ENCODE measurements around the gene ARMH1. TPM values are rescaled to one million over a fixed set of nuclear protein-coding genes. Genes with fewer than 3 reads are reported as not detected.

Gene ARMH1
- total RNA-seq, 1 experiment from 2014 or later = not detected

DNA sequence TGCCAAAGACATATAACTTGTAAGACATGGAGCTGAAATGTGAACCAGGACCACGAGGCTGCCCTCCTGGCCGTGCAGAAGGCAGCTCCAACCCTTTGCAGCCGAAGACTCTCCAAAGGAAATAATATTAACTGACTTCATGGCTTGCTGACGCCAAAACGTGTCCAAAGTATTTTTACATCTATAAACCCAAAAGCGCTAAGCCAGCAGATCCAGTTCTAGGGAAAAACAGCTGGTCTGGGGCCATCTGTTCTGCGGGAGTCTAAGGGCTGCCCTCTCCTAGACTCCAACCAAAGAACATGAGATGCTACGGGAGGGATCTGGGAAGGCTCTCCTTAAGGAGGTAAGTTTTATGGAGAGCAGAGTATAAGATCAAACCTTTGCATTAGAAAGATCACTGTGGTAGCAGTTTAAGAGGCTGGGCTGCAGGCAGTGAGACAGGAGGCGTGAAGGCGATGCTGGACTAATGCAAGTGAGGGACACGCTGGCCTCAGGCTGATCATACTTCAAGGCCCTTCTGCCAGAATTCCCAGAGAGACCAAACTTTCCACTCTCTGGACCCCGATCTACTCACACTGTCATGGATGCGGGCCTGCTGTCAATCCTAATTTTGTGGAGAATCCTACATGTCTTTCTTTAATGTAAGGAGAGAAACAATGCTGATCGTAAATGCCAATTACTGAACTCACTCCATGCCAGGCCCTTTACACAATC is 1.4 kb upstream of the ARMH1 start:
- no peaks in the 10 kb centered on the region for H3K36me3 ChIP-seq
- H3K4me3 ChIP-seq = peak overlapping the region; percentile 79
- H3K9me3 ChIP-seq (replicated peaks) = no peaks in the 10 kb centered on the region; the same call in 1 of the 2 replicates
- H3K27ac ChIP-seq = peak overlapping the region; percentile 61
- DNase-seq = peak in 1 of 2 experiments; percentile 29
- no peaks in the 10 kb centered on the region for H3K27me3 ChIP-seq
- peaks cover 32% of the 10 kb centered on the region for H3K4me1 ChIP-seq

GRCh38 chr1:44673675-44674112 is 820 bp upstream of the ARMH1 start:
- no peak for DNase-seq
- Histone ChIP-seq H3K4me1 (peaks cover 32% of the 10 kb centered on the region), H3K4me3 (peak overlapping the region; percentile 79), H3K36me3 (no peaks in the 10 kb centered on the region), H3K27me3 (no peaks in the 10 kb centered on the region), H3K27ac (peak overlapping the region; percentile 61; the same call in 1 of the 2 replicates), H3K9me3 (replicated peaks) (no peaks in the 10 kb centered on the region; the same call in 1 of the 2 replicates)

GRCh38 chr1:44675186-44675585 is 672 bp downstream of the ARMH1 start:
- H3K36me3 ChIP-seq = no peaks in the 10 kb centered on the region
- H3K27ac ChIP-seq = no peak overlapping the region
- H3K4me3 ChIP-seq = no peak overlapping the region
- no peak for DNase-seq
- H3K27me3 ChIP-seq = no peaks in the 10 kb centered on the region
- H3K4me1 ChIP-seq = peaks cover 32% of the 10 kb centered on the region
- H3K9me3 ChIP-seq (replicated peaks) = no peaks in the 10 kb centered on the region; the same call in 1 of the 2 replicates

GRCh38 chr1:44676484-44677200 is 2.1 kb downstream of the ARMH1 start:
- peak in 1 of 2 experiments; percentile 28 for DNase-seq
- no peak overlapping the region for H3K27ac ChIP-seq
- H3K4me3 ChIP-seq = no peak overlapping the region
- H3K27me3 ChIP-seq = no peaks in the 10 kb centered on the region
- no peaks in the 10 kb centered on the region; the same call in 1 of the 2 replicates for H3K9me3 ChIP-seq (replicated peaks)
- H3K4me1 ChIP-seq = peaks cover 31% of the 10 kb centered on the region
- H3K36me3 ChIP-seq = no peaks in the 10 kb centered on the region

DNA sequence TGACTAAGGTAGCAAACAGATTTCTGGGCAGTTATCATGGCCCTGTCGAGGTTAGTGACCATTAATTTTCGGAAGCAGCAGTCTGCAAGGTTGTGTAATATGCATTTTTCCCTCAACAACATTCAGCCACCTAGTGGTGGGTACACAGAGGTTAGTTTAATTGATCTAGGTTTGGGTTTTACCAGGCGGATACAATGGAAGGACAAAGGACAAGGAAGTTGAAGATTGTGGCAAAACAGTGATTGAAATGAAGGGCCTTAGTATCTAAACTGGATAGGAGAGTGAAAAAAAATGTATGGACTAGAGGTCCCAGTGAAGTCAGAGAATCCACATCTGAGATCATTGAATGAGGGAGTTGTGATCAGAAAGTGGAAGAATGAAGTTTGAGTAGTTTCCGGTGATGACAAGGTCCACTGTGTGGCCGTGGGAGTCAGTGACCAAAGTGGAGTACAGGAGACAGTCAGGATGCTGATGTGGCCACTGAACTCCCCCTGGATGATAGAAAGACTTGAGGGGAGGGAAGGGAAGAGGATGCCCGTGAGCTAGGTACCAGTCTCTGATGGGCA is 2.8 kb downstream of the ARMH1 start:
- Histone ChIP-seq H3K4me1 (peaks cover 25% of the 10 kb centered on the region), H3K36me3 (no peaks in the 10 kb centered on the region), H3K9me3 (replicated peaks) (no peaks in the 10 kb centered on the region; the same call in 1 of the 2 replicates), H3K27ac (no peak overlapping the region), H3K4me3 (no peak overlapping the region), H3K27me3 (no peaks in the 10 kb centered on the region)
- DNase-seq = peak in 1 of 2 experiments; percentile 55

GRCh38 chr1:44678120-44678519 is 3.6 kb downstream of the ARMH1 start:
- H3K9me3 ChIP-seq (replicated peaks) = no peaks in the 10 kb centered on the region; the same call in 1 of the 2 replicates
- no peak overlapping the region for H3K27ac ChIP-seq
- DNase-seq = no peak
- H3K4me3 ChIP-seq = no peak overlapping the region
- H3K27me3 ChIP-seq = no peaks in the 10 kb centered on the region
- no peaks in the 10 kb centered on the region for H3K36me3 ChIP-seq
- peaks cover 16% of the 10 kb centered on the region for H3K4me1 ChIP-seq

GRCh38 chr1:44678626-44679025 is 4.1 kb downstream of the ARMH1 start:
- Histone ChIP-seq H3K36me3 (no peaks in the 10 kb centered on the region), H3K27ac (no peak overlapping the region)

GRCh38 chr1:44679468-44679867 is 5.0 kb downstream of the ARMH1 start:
- peaks cover 12% of the 10 kb centered on the region for H3K4me1 ChIP-seq
- H3K27me3 ChIP-seq = no peaks in the 10 kb centered on the region
- H3K4me3 ChIP-seq = no peak overlapping the region
- no peaks in the 10 kb centered on the region for H3K36me3 ChIP-seq
- no peak overlapping the region for H3K27ac ChIP-seq
- no peak for DNase-seq
- H3K9me3 ChIP-seq (replicated peaks) = no peaks in the 10 kb centered on the region; the same call in 1 of the 2 replicates

More at GRCh38 chr1:44678626-44679025, 4.1 kb downstream of the ARMH1 start:
- Histone ChIP-seq H3K27me3 (no peaks in the 10 kb centered on the region), H3K4me1 (peaks cover 12% of the 10 kb centered on the region), H3K4me3 (no peak overlapping the region), H3K9me3 (replicated peaks) (no peaks in the 10 kb centered on the region; the same call in 1 of the 2 replicates)
- DNase-seq = no peak

DNA sequence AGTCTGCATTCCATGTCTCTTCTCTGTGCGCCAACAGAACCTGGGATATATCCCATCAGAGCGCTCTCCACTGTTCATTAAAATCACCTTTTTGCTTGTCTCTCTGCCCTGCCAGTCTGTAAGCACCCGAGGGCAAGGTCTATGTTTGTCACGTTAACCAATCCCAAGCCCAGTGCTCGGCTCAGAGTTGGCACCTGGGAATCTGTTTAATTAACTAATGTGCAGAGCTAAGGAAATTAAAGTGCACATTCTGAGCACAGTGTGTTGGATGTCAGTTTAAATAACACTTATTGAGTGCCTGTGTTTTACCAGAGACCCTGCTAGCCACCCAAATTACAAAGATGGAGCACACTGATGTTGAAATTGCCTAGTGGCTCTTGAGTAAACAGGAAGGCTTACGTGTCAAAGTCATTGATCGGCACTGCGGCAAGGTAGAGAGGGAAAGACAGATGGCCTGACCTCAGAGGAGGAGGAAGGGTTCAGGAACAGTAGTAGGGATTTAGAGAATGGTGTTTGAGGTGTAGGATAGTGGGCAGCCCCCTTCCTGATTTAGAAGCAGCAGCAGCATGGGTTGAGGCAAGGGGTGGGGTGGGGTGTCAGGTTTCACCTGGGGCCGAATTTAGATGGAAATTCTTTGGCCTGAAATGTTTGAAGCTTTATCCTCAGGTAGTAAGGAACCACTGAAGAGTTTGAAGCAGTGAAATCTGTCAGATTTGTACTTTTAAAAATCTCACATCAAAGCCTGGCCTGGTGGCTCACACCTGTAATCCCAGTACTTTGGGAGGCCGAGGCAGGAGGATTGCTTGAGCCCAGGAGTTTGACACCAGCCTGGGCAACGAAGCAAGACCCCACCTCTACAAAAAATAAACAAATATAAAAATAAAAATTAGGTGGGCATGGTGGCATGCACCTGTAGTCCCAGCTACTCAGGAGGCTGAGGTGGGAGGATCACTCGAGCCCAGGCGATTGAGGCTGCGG is 7.7 kb downstream of the ARMH1 start:
- no peaks in the 10 kb centered on the region for H3K27me3 ChIP-seq
- H3K9me3 ChIP-seq (replicated peaks) = no peaks in the 10 kb centered on the region; the same call in 1 of the 2 replicates
- DNase-seq = no peak
- H3K36me3 ChIP-seq = no peaks in the 10 kb centered on the region
- H3K4me1 ChIP-seq = no peaks in the 10 kb centered on the region; the same call in 1 of the 2 replicates
- H3K4me3 ChIP-seq = no peak overlapping the region
- H3K27ac ChIP-seq = no peak overlapping the region

DNA sequence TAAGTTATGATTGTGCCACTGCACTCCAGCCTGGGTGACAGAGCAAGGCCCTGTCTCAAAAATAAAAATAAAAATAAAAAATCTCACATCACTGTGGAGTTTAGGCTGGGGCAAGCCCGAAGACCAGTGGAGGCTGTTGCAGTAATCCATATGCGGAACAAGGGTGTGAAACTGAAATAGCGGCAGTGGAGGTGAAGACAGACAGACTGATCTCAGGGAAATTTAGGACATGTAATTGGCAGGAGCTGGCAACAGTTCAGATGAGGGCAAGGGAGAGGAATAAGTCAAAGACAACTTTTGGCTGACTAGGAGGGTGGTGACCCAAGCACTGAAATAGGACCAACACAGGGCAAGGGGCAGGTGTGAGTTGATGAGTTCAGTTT is 8.4 kb downstream of the ARMH1 start:
- no peaks in the 10 kb centered on the region for H3K36me3 ChIP-seq
- no peak for DNase-seq
- no peak overlapping the region for H3K27ac ChIP-seq
- no peaks in the 10 kb centered on the region for H3K27me3 ChIP-seq
- H3K9me3 ChIP-seq (replicated peaks) = no peaks in the 10 kb centered on the region
- H3K4me3 ChIP-seq = no peak overlapping the region
- H3K4me1 ChIP-seq = no peaks in the 10 kb centered on the region

- H3K9me3 ChIP-seq (replicated peaks) = no peaks in the 10 kb centered on the region
- no peak overlapping the region for H3K4me3 ChIP-seq
- no peaks in the 10 kb centered on the region for H3K4me1 ChIP-seq
- DNase-seq = no peak
- no peaks in the 10 kb centered on the region for H3K27me3 ChIP-seq
- no peaks in the 10 kb centered on the region for H3K36me3 ChIP-seq
- H3K27ac ChIP-seq = no peak overlapping the region
Observed at GRCh38 chr1:44684525-44684924, 10.0 kb downstream of the ARMH1 start.

GRCh38 chr1:44685218-44685617 is 10.7 kb downstream of the ARMH1 start:
- no peaks in the 10 kb centered on the region for H3K4me1 ChIP-seq
- no peak overlapping the region for H3K4me3 ChIP-seq
- no peaks in the 10 kb centered on the region for H3K27me3 ChIP-seq
- H3K27ac ChIP-seq = no peak overlapping the region
- no peak for DNase-seq
- no peaks in the 10 kb centered on the region for H3K9me3 ChIP-seq (replicated peaks)
- no peaks in the 10 kb centered on the region for H3K36me3 ChIP-seq

DNA sequence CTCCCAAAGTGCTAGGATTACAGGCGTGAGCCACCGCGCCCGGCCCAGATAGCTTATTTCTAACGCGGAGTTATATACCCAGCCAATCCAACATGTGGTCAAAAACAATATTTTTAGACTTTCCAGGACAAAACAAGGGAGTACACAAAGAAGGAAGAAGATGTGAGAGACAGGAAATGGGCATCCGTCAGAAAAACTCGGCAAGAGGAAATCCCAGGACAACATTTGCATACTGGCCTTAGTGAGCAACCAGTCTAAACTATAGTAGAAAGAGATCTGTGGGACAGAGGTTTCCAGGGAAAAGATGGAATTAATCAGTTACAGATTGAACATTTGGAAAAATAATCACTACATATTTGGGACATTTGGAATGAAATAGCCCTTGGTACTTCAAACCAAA is 11.4 kb downstream of the ARMH1 start:
- no peaks in the 10 kb centered on the region for H3K36me3 ChIP-seq
- no peak overlapping the region for H3K27ac ChIP-seq
- DNase-seq = no peak

DNA sequence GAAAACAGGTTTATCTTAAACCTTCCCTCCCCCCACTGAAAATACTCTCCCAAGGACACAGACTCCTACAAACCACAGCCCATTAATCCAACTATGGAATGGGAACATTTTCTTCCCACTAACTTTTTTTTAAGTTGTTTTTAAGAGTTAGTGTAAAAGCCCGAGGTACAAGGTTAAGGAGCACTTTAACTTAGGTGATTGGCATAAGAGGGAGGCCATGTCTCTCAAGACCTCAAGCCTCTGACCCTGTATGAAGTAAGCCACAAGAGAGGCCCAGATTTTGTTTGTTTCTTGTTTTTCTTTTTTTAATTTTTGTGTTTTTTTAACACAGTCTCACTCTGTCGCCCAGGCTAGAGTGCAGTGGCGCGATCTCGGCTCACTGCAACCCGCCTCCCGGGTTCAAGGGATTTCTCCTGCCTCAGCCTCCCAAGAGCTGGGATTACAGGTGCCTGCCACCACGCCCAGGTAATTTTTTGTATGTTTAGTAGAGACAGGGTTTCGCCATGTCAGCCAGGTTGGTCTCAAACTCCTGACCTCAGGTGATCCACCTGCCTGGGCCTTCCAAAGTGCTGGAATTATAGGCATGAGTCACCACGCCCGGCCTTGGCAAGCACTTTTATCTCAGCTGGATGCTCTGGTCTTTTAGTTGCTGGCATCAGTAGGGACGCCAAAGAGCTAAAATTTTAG is 14.4 kb downstream of the ARMH1 start:
- Histone ChIP-seq H3K36me3 (no peaks in the 10 kb centered on the region), H3K9me3 (replicated peaks) (no peaks in the 10 kb centered on the region), H3K27ac (no peak overlapping the region), H3K4me1 (no peaks in the 10 kb centered on the region), H3K27me3 (no peaks in the 10 kb centered on the region), H3K4me3 (no peak overlapping the region)
- no peak for DNase-seq

More for the DNA sequence above, 11.4 kb downstream of the ARMH1 start:
- no peaks in the 10 kb centered on the region for H3K4me1 ChIP-seq
- no peaks in the 10 kb centered on the region for H3K27me3 ChIP-seq
- no peaks in the 10 kb centered on the region for H3K9me3 ChIP-seq (replicated peaks)
- no peak overlapping the region for H3K4me3 ChIP-seq
